Measurements from ENCODE around the gene EPHB3. TPM values are rescaled to one million over a fixed set of nuclear protein-coding genes. Genes with fewer than 3 reads are reported as not detected.

EPHB3 gene
- polyA plus RNA-seq, 2 donors = 24.6 to 27.7 TPM

- Histone ChIP-seq H3K36me3 (ENCODE audit: control insufficient read depth in 2 of 2, insufficient read depth in 2 of 2, low read length in 1 of 2) (no peaks in the 10 kb centered on the region), H3K9me3 (ENCODE audit: control insufficient read depth in 2 of 2, insufficient read depth in 1 of 2, low read depth in 1 of 2, low read length in 1 of 2) (no peaks in the 10 kb centered on the region), H3K27me3 (ENCODE audit: control insufficient read depth in 1 of 2, insufficient read depth in 2 of 2, low read length in 2 of 2) (no peaks in the 10 kb centered on the region), H3K27ac (ENCODE audit: low read depth in 2 of 2, low read length in 1 of 2) (no peak overlapping the region), H3K4me1 (ENCODE audit: control insufficient read depth in 2 of 2, insufficient read depth in 2 of 2, low read length in 1 of 2) (no peaks in the 10 kb centered on the region), H3K4me3 (ENCODE audit: low read depth in 1 of 2, low read length in 2 of 2) (no peak overlapping the region)
- 54 to 58% methylated on average over 8 of the region's 8 CpGs for WGBS, 2 donors
Observed at GRCh38 chr3:184531626-184532280, 29.8 kb upstream of the EPHB3 start.

- 81 to 87% methylated on average over 8 of the region's 8 CpGs for WGBS, 2 donors
- Histone ChIP-seq H3K27me3 (ENCODE audit: control insufficient read depth in 1 of 2, insufficient read depth in 2 of 2, low read length in 2 of 2) (no peaks in the 10 kb centered on the region), H3K9me3 (ENCODE audit: control insufficient read depth in 2 of 2, insufficient read depth in 1 of 2, low read depth in 1 of 2, low read length in 1 of 2) (no peaks in the 10 kb centered on the region), H3K36me3 (ENCODE audit: control insufficient read depth in 2 of 2, insufficient read depth in 2 of 2, low read length in 1 of 2) (no peaks in the 10 kb centered on the region), H3K27ac (ENCODE audit: low read depth in 2 of 2, low read length in 1 of 2) (no peak overlapping the region), H3K4me1 (ENCODE audit: control insufficient read depth in 2 of 2, insufficient read depth in 2 of 2, low read length in 1 of 2) (no peaks in the 10 kb centered on the region), H3K4me3 (ENCODE audit: low read depth in 1 of 2, low read length in 2 of 2) (no peak overlapping the region)
Observed at GRCh38 chr3:184532940-184533732, 28.4 kb upstream of the EPHB3 start.

GRCh38 chr3:184537885-184538665, 23.5 kb upstream of the EPHB3 start:
- no peak overlapping the region for H3K27ac ChIP-seq (ENCODE audit: low read depth in 2 of 2, low read length in 1 of 2)
- H3K27me3 ChIP-seq (ENCODE audit: control insufficient read depth in 1 of 2, insufficient read depth in 2 of 2, low read length in 2 of 2) = peaks cover 0 to 2% of the 10 kb centered on the region in 2 donors
- 58 to 62% methylated on average over 8 of the region's 8 CpGs for WGBS, 2 donors
- H3K4me3 ChIP-seq (ENCODE audit: low read depth in 1 of 2, low read length in 2 of 2) = no peak overlapping the region
- H3K36me3 ChIP-seq (ENCODE audit: control insufficient read depth in 2 of 2, insufficient read depth in 2 of 2, low read length in 1 of 2) = no peaks in the 10 kb centered on the region
- H3K9me3 ChIP-seq (ENCODE audit: control insufficient read depth in 2 of 2, insufficient read depth in 1 of 2, low read depth in 1 of 2, low read length in 1 of 2) = peaks cover 0 to 2% of the 10 kb centered on the region in 2 donors
- H3K4me1 ChIP-seq (ENCODE audit: control insufficient read depth in 2 of 2, insufficient read depth in 2 of 2, low read length in 1 of 2) = no peaks in the 10 kb centered on the region

GRCh38 chr3:184538666-184539431, 22.7 kb upstream of the EPHB3 start:
- H3K36me3 ChIP-seq (ENCODE audit: control insufficient read depth in 2 of 2, insufficient read depth in 2 of 2, low read length in 1 of 2) = no peaks in the 10 kb centered on the region
- 72 to 81% methylated on average over 13 to 14 of the region's 14 CpGs for WGBS, 2 donors
- no peaks in the 10 kb centered on the region for H3K4me1 ChIP-seq (ENCODE audit: control insufficient read depth in 2 of 2, insufficient read depth in 2 of 2, low read length in 1 of 2)
- peaks cover 0 to 2% of the 10 kb centered on the region in 2 donors for H3K9me3 ChIP-seq (ENCODE audit: control insufficient read depth in 2 of 2, insufficient read depth in 1 of 2, low read depth in 1 of 2, low read length in 1 of 2)
- no peak overlapping the region for H3K27ac ChIP-seq (ENCODE audit: low read depth in 2 of 2, low read length in 1 of 2)
- H3K27me3 ChIP-seq (ENCODE audit: control insufficient read depth in 1 of 2, insufficient read depth in 2 of 2, low read length in 2 of 2) = peaks cover 0 to 2% of the 10 kb centered on the region in 2 donors
- no peak overlapping the region for H3K4me3 ChIP-seq (ENCODE audit: low read depth in 1 of 2, low read length in 2 of 2)

- H3K4me1 ChIP-seq (ENCODE audit: control insufficient read depth in 2 of 2, insufficient read depth in 2 of 2, low read length in 1 of 2) = no peaks in the 10 kb centered on the region
- peaks cover 0 to 2% of the 10 kb centered on the region in 2 donors for H3K9me3 ChIP-seq (ENCODE audit: control insufficient read depth in 2 of 2, insufficient read depth in 1 of 2, low read depth in 1 of 2, low read length in 1 of 2)
- WGBS, 2 donors = 78 to 79% methylated on average over 16 of the region's 16 CpGs
- H3K4me3 ChIP-seq (ENCODE audit: low read depth in 1 of 2, low read length in 2 of 2) = no peak overlapping the region
- H3K36me3 ChIP-seq (ENCODE audit: control insufficient read depth in 2 of 2, insufficient read depth in 2 of 2, low read length in 1 of 2) = no peaks in the 10 kb centered on the region
- no peak overlapping the region for H3K27ac ChIP-seq (ENCODE audit: low read depth in 2 of 2, low read length in 1 of 2)
- peaks cover 0 to 2% of the 10 kb centered on the region in 2 donors for H3K27me3 ChIP-seq (ENCODE audit: control insufficient read depth in 1 of 2, insufficient read depth in 2 of 2, low read length in 2 of 2)
Observed at GRCh38 chr3:184539801-184540435, 21.7 kb upstream of the EPHB3 start.

- H3K4me3 ChIP-seq (ENCODE audit: low read depth in 1 of 2, low read length in 2 of 2) = no peak overlapping the region
- H3K27me3 ChIP-seq (ENCODE audit: control insufficient read depth in 1 of 2, insufficient read depth in 2 of 2, low read length in 2 of 2) = peaks cover 0 to 2% of the 10 kb centered on the region in 2 donors
- H3K9me3 ChIP-seq (ENCODE audit: control insufficient read depth in 2 of 2, insufficient read depth in 1 of 2, low read depth in 1 of 2, low read length in 1 of 2) = peaks cover 0 to 2% of the 10 kb centered on the region in 2 donors
- H3K4me1 ChIP-seq (ENCODE audit: control insufficient read depth in 2 of 2, insufficient read depth in 2 of 2, low read length in 1 of 2) = no peaks in the 10 kb centered on the region
- no peaks in the 10 kb centered on the region for H3K36me3 ChIP-seq (ENCODE audit: control insufficient read depth in 2 of 2, insufficient read depth in 2 of 2, low read length in 1 of 2)
- H3K27ac ChIP-seq (ENCODE audit: low read depth in 2 of 2, low read length in 1 of 2) = no peak overlapping the region
- 40 to 41% methylated on average over 14 of the region's 14 CpGs for WGBS, 2 donors
Observed at GRCh38 chr3:184540777-184541681, 20.6 kb upstream of the EPHB3 start.

GRCh38 chr3:184541886-184542562, 19.6 kb upstream of the EPHB3 start:
- peaks cover 0 to 2% of the 10 kb centered on the region in 2 donors for H3K27me3 ChIP-seq (ENCODE audit: control insufficient read depth in 1 of 2, insufficient read depth in 2 of 2, low read length in 2 of 2)
- no peak overlapping the region for H3K27ac ChIP-seq (ENCODE audit: low read depth in 2 of 2, low read length in 1 of 2)
- 68 to 75% methylated on average over 16 of the region's 16 CpGs for WGBS, 2 donors
- H3K9me3 ChIP-seq (ENCODE audit: control insufficient read depth in 2 of 2, insufficient read depth in 1 of 2, low read depth in 1 of 2, low read length in 1 of 2) = peaks cover 0 to 2% of the 10 kb centered on the region in 2 donors
- no peak overlapping the region for H3K4me3 ChIP-seq (ENCODE audit: low read depth in 1 of 2, low read length in 2 of 2)
- no peaks in the 10 kb centered on the region for H3K4me1 ChIP-seq (ENCODE audit: control insufficient read depth in 2 of 2, insufficient read depth in 2 of 2, low read length in 1 of 2)
- H3K36me3 ChIP-seq (ENCODE audit: control insufficient read depth in 2 of 2, insufficient read depth in 2 of 2, low read length in 1 of 2) = no peaks in the 10 kb centered on the region

- Histone ChIP-seq H3K4me3 (ENCODE audit: low read depth in 1 of 2, low read length in 2 of 2) (no peak overlapping the region), H3K27me3 (ENCODE audit: control insufficient read depth in 1 of 2, insufficient read depth in 2 of 2, low read length in 2 of 2) (peaks cover 0 to 2% of the 10 kb centered on the region in 2 donors), H3K27ac (ENCODE audit: low read depth in 2 of 2, low read length in 1 of 2) (no peak overlapping the region), H3K9me3 (ENCODE audit: control insufficient read depth in 2 of 2, insufficient read depth in 1 of 2, low read depth in 1 of 2, low read length in 1 of 2) (peaks cover 0 to 2% of the 10 kb centered on the region in 2 donors), H3K36me3 (ENCODE audit: control insufficient read depth in 2 of 2, insufficient read depth in 2 of 2, low read length in 1 of 2) (no peaks in the 10 kb centered on the region), H3K4me1 (ENCODE audit: control insufficient read depth in 2 of 2, insufficient read depth in 2 of 2, low read length in 1 of 2) (no peaks in the 10 kb centered on the region)
- 49% methylated on average over 4 of the region's 4 CpGs for whole genome bisulfite sequencing, 2 donors
Observed at GRCh38 chr3:184542577-184542976, 19.0 kb upstream of the EPHB3 start.

Data from esophagus (tissue), 2 donors.